Liver (tissue), 9 donors: ENCODE measurements around the gene BRD1. TPM values are rescaled to one million over a fixed set of nuclear protein-coding genes. Genes with fewer than 3 reads are reported as not detected.

Source experiments
- DNase-seq: peaks from one replicate; pipeline ENCODE4 v3.0.0-alpha.2; 2017; ENCODE audit warnings: low spot score
- H3K27ac ChIP-seq, 2 donors: one replicate each; pipeline ENCODE4 v1.7.0; 2013; ENCODE audit warnings: inconsistent platforms in 2 of 2, low read length in 2 of 2, control low read depth in 1 of 2, low read depth in 1 of 2, mild to moderate bottlenecking in 1 of 2
- H3K27me3 ChIP-seq, 4 donors: one replicate each; pipeline versions ENCODE4 v1.6.1 to v1.7.0; 2013; ENCODE audit warnings: low read length in 3 of 4, inconsistent platforms in 1 of 4, mild to moderate bottlenecking in 1 of 4, moderate library complexity in 1 of 4; ENCODE audit not compliant: control insufficient read depth in 4 of 4, insufficient read depth in 4 of 4
- H3K36me3 ChIP-seq, 4 donors: one replicate each; pipeline versions ENCODE4 v1.6.1 to v1.7.0; 2013; ENCODE audit warnings: low read length in 3 of 4, mild to moderate bottlenecking in 3 of 4, low read depth in 1 of 4, moderate library complexity in 1 of 4; ENCODE audit not compliant: control insufficient read depth in 4 of 4, insufficient read depth in 3 of 4
- H3K4me1 ChIP-seq, 4 donors: one replicate each; pipeline versions ENCODE4 v1.6.1 to v1.7.0; 2013; ENCODE audit warnings: low read length in 3 of 4, mild to moderate bottlenecking in 3 of 4, moderate library complexity in 1 of 4; ENCODE audit not compliant: control insufficient read depth in 4 of 4, insufficient read depth in 4 of 4
- H3K4me3 ChIP-seq, 3 donors: one replicate each; pipeline versions ENCODE4 v1.6.1 to v1.7.0; 2013; ENCODE audit warnings: low read length in 3 of 3, control low read depth in 1 of 3, low read depth in 1 of 3, mild to moderate bottlenecking in 1 of 3
- H3K9ac ChIP-seq, 2 donors: one replicate each; pipeline ENCODE4 v1.7.0; 2013; ENCODE audit warnings: low read length in 2 of 2, mild to moderate bottlenecking in 2 of 2, moderate library complexity in 2 of 2, control low read depth in 1 of 2, low read depth in 1 of 2
- H3K9me3 ChIP-seq, 4 donors: one replicate each; pipeline versions ENCODE4 v1.6.1 to v1.7.0; 2013; ENCODE audit warnings: low read length in 3 of 4; ENCODE audit not compliant: control insufficient read depth in 4 of 4
- CTCF ChIP-seq: fragments of 150-350 bp; IDR thresholded peaks from 2 replicates; pipeline ENCODE4 v1.5.1; 2017; ENCODE audit warnings: improper control_type of control experiment, low read depth, low read length; ENCODE audit not compliant: missing input control
- EGR1 ChIP-seq, 2 donors: IDR thresholded peaks; 2 replicates each; pipeline ENCODE4 v1.6.1; 2016 to 2018; ENCODE audit warnings: antibody characterized with exemption in 2 of 2, low read depth in 2 of 2
- FOXA2 ChIP-seq: IDR thresholded peaks from 2 replicates; pipeline ENCODE4 v1.6.1; 2016; ENCODE audit warnings: antibody characterized with exemption
- GABPA ChIP-seq, 2 donors: IDR thresholded peaks in 1 of 2; conservative IDR thresholded peaks in 1 of 2; 2 replicates each; pipeline ENCODE4 v1.6.1; 2016; ENCODE audit warnings: antibody characterized with exemption in 2 of 2, mild to moderate bottlenecking in 1 of 2, moderate library complexity in 1 of 2
- HNF4G ChIP-seq: IDR thresholded peaks from 2 replicates; pipeline ENCODE4 v1.6.1; 2016; ENCODE audit warnings: antibody characterized with exemption
- MAX ChIP-seq: IDR thresholded peaks from 2 replicates; pipeline ENCODE4 v1.6.1; 2016; ENCODE audit warnings: antibody characterized with exemption
- NR2F2 ChIP-seq: IDR thresholded peaks from 2 replicates; pipeline ENCODE4 v1.6.1; 2016; ENCODE audit warnings: antibody characterized with exemption
- RXRA ChIP-seq, 2 donors: IDR thresholded peaks; 2 replicates each; pipeline ENCODE4 v1.6.1; 2017 to 2018; ENCODE audit warnings: antibody characterized with exemption in 2 of 2, mild to moderate bottlenecking in 1 of 2
- SP1 ChIP-seq: IDR thresholded peaks from 2 replicates; pipeline ENCODE4 v1.6.1; 2018; ENCODE audit warnings: antibody characterized with exemption, mild to moderate bottlenecking
- ZBTB33 ChIP-seq: IDR thresholded peaks from 2 replicates; pipeline ENCODE4 v1.6.1; 2016; ENCODE audit warnings: antibody characterized with exemption
- WGBS: extraction: QIAGEN DNeasy Blood & Tissue Kit; methylation state at CpG from one replicate; pipeline ENCODE4 v1.1.7; 2013; 5-methylcytosine and 5-hydroxymethylcytosine counted together
- polyA plus RNA-seq, 2 donors: library from polyadenylated mRNA; stranded (reverse) in 1 of 2; unstranded in 1 of 2; fragments of 200-250 nt in 1 of 2; fragments of >200 nt in 1 of 2; fragmentation: Nextera tagmentation in 1 of 2; extraction: Ambion mirVana in 1 of 2; gene quantifications; one replicate each; pipeline versions ENCODE4 v1.2.1 to v1.2.3, GENCODE V29; 2013 to 2015
- total RNA-seq, 2 donors: library from RNA; depleted of rRNA; stranded (reverse); fragments of >200 nt; gene quantifications; one replicate each; pipeline ENCODE4 v1.2.3, GENCODE V29; 2014
- donor health status: healthy.
- donor health status: healthy.
- donor health status: healthy.
- donor health status: healthy.
- donor health status: healthy.

BRD1 gene
- total and polyA plus RNA-seq, 4 donors = 3.3 to 20.7 (median 11.6) TPM

- Histone ChIP-seq H3K27ac (no peak overlapping the region), H3K9me3 (no peaks in the 10 kb centered on the region), H3K4me3 (no peak overlapping the region), H3K9ac (no peak overlapping the region), H3K4me1 (peaks cover 7 to 27% (median 20%) of the 10 kb centered on the region in 4 donors), H3K27me3 (no peaks in the 10 kb centered on the region), H3K36me3 (no peaks in the 10 kb centered on the region)
- DNase-seq = no peak
- WGBS = 96% methylated on average over 23 of the region's 23 CpGs
- TF ChIP-seq HNF4G (no peak), ZBTB33 (no peak), CTCF (no peak), MAX (no peak), SP1 (no peak), FOXA2 (no peak)
These were observed 28.7 kb upstream of the BRD1 start for GRCh38 chr22:49856343-49856742.

GRCh38 chr22:49855251-49855911 lies 27.7 kb upstream of the BRD1 start:
- no peaks in the 10 kb centered on the region for H3K27me3 ChIP-seq
- H3K4me3 ChIP-seq = no peak overlapping the region
- no peak overlapping the region for H3K27ac ChIP-seq
- H3K36me3 ChIP-seq = no peaks in the 10 kb centered on the region
- 51% methylated on average over 9 of the region's 9 CpGs for WGBS
- DNase-seq = no peak
- H3K9me3 ChIP-seq = no peaks in the 10 kb centered on the region
- peak overlapping the region in 1 of 2 donors; percentile 7 for H3K9ac ChIP-seq
- H3K4me1 ChIP-seq = peaks cover 7 to 27% (median 20%) of the 10 kb centered on the region in 4 donors
- TF ChIP-seq HNF4G (no peak), RXRA (IDR thresholded peaks at IDR 0.05) (no peak), GABPA (IDR thresholded peaks at IDR 0.05 in 1 of 2, conservative IDR thresholded peaks at IDR 0.05 in 1 of 2) (no peak), CTCF (no peak), NR2F2 (no peak), MAX (no peak), EGR1 (IDR thresholded peaks at IDR 0.05; ENCODE audit: low read depth in 2 of 2) (no peak)
